Upper lobe of right lung (tissue), 1 donor: ENCODE measurements around the gene MAML3. TPM values are rescaled to one million over a fixed set of nuclear protein-coding genes. Genes with fewer than 3 reads are reported as not detected.

ENCODE experiments used
- ATAC-seq: fragments of 200-7000 bp; cut with Tn5 transposase; one replicate; pipeline ENCODE4 v1.9.1; 2020; ENCODE audit warnings: mild to moderate bottlenecking, moderate library complexity
- DNase-seq: peaks from one replicate; pipeline ENCODE4 v3.0.0-alpha.2; 2020
- H3K27ac ChIP-seq: fragments of 200-600 bp; one replicate; pipeline ENCODE4 v1.8.0; 2022
- H3K27me3 ChIP-seq: fragments of 200-600 bp; one replicate; pipeline ENCODE4 v1.8.0; 2022; ENCODE audit warnings: mild to moderate bottlenecking
- H3K36me3 ChIP-seq: fragments of 200-600 bp; one replicate; pipeline ENCODE4 v1.8.0; 2022
- H3K4me1 ChIP-seq: fragments of 200-600 bp; one replicate; pipeline ENCODE4 v1.8.0; 2022
- H3K4me3 ChIP-seq: fragments of 200-600 bp; one replicate; pipeline ENCODE4 v1.8.0; 2022; ENCODE audit warnings: mild to moderate bottlenecking
- H3K9me3 ChIP-seq: fragments of 200-600 bp; one replicate; pipeline ENCODE4 v1.8.0; 2022
- intact Hi-C: fragments of 100-400 bp; cut with DNase I; formaldehyde crosslinking; loops from one replicate; pipeline ENCODE4 v1.11.0; 2022
- total RNA-seq: library from RNA; stranded (reverse); fragmentation: NEBNext Ultra II Directional; extraction: Animal tissue kit (Norgen Biotek cat#: 25700); gene quantifications from one replicate; pipeline ENCODE4 v1.2.1, GENCODE V29; 2021
- TF ChIP-seq, protein P1 (sequence below): fragments of 200-600 bp; IDR thresholded peaks from one replicate; pipeline ENCODE4 v1.8.0; 2022; ENCODE audit warnings: antibody characterized with exemption
- donor health status: DM: no; HTN: yes; CAD: no; lungs with severe emphysema.

MAML3 gene
- total RNA-seq, 1 donor from 2014 or later = 13.1 TPM

GRCh38 chr4:140014284-140014683 is 139.7 kb downstream of the MAML3 start:
- TF ChIP-seq, protein P1, sequence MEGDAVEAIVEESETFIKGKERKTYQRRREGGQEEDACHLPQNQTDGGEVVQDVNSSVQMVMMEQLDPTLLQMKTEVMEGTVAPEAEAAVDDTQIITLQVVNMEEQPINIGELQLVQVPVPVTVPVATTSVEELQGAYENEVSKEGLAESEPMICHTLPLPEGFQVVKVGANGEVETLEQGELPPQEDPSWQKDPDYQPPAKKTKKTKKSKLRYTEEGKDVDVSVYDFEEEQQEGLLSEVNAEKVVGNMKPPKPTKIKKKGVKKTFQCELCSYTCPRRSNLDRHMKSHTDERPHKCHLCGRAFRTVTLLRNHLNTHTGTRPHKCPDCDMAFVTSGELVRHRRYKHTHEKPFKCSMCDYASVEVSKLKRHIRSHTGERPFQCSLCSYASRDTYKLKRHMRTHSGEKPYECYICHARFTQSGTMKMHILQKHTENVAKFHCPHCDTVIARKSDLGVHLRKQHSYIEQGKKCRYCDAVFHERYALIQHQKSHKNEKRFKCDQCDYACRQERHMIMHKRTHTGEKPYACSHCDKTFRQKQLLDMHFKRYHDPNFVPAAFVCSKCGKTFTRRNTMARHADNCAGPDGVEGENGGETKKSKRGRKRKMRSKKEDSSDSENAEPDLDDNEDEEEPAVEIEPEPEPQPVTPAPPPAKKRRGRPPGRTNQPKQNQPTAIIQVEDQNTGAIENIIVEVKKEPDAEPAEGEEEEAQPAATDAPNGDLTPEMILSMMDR = no peak
- Histone ChIP-seq H3K36me3 (no peaks in the 10 kb centered on the region), H3K9me3 (no peaks in the 10 kb centered on the region), H3K4me3 (no peak overlapping the region), H3K4me1 (peaks cover 5% of the 10 kb centered on the region), H3K27ac (no peak overlapping the region), H3K27me3 (no peaks in the 10 kb centered on the region)
- intact Hi-C loops = loop anchor here (10.0 kb wide), 1 partner anchor 241 kb away; no protein-coding TSS in a partner anchor
- DNase-seq (no peak), ATAC-seq (no peak)

DNA sequence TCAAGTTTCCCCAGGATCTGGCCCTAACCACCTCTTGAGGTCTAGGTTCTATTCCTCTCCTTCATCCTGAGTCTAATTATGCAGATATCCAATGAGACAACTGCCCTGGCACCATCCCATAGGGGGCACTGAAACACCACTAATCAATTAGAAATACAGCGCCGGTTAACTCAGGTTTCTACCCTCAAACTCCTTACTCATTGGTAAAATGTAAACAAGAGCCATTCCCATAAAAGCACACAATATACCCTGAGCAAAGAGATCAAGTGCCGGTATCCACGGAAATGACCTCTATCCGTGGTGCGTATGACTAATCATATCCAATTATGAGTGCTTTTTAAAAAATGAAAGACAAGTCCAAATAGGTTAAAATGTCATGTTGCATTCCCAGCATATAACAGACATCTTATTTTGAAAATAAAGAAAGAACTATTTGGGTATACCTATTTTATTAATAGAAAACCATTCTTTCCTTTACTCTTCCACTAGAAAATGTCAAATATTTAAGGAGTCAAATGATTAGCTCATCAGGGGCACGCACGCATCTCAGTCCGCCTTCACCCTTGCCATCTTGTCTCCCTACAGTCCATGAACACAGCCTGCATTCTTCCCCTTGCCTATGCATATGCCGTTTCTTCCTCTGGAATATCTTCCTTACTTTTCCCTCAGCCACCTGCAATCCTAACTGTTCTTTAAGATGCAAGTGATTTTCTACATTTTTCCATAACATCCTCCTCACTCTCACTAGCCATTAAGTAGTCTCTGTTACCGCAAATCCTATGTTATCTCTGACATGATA is 141.1 kb downstream of the MAML3 start:
- Histone ChIP-seq H3K36me3 (no peaks in the 10 kb centered on the region), H3K27me3 (no peaks in the 10 kb centered on the region), H3K27ac (no peak overlapping the region), H3K4me1 (peaks cover 5% of the 10 kb centered on the region), H3K9me3 (no peaks in the 10 kb centered on the region), H3K4me3 (no peak overlapping the region)
- TF ChIP-seq, protein P1 = peak; percentile 66
- intact Hi-C loops = loop anchor here (10.0 kb wide), 1 partner anchor 242 kb away; no protein-coding TSS in a partner anchor
- peak; percentile 99 for ATAC-seq
- no peak for DNase-seq

GRCh38 chr4:140005699-140006098 is 148.3 kb downstream of the MAML3 start:
- TF ChIP-seq, protein P1 = no peak
- Histone ChIP-seq H3K4me1 (peaks cover 5% of the 10 kb centered on the region), H3K27ac (no peak overlapping the region), H3K27me3 (no peaks in the 10 kb centered on the region), H3K4me3 (no peak overlapping the region), H3K9me3 (no peaks in the 10 kb centered on the region), H3K36me3 (no peaks in the 10 kb centered on the region)
- no peak for DNase-seq
- no peak for ATAC-seq
- intact Hi-C loops = no loop called here

DNA sequence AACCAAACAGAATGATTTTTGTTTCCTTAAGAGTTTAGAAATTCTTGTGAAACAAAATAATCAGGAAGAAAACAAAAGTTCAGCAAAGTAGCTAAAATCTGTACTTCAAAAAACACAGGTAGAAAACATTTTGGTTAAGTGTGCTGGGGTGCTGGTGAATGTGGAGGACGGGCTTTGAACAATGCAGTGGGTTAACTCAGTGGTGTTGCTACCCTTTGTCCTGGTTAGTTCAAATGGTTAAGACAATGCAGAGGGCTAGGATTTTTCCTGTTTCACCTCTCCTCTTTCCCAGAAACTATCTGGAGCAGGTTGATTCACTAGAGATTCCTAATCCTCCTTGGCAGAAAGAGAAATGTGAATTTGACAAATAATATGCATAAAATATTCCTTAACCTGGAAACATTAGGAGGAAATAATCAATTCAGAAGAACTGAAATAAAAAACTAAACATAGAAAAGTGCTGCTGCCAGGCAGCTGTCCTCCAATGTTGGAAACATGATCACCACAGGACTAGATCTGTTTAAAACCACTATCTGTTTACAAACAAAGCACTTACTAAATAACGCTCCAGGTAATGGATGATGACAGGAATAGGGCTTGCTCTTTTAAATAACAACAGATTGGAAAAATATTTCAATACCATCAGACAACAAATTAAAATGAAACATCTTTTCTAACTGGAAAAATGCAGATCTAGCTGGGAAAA is 148.9 kb downstream of the MAML3 start:
- H3K4me1 ChIP-seq = peaks cover 5% of the 10 kb centered on the region
- intact Hi-C loops = no loop called here
- H3K27ac ChIP-seq = peak overlapping the region; percentile 69
- peak overlapping the region; percentile 43 for H3K4me3 ChIP-seq
- no peaks in the 10 kb centered on the region for H3K36me3 ChIP-seq
- no peaks in the 10 kb centered on the region for H3K9me3 ChIP-seq
- DNase-seq = no peak
- no peak for ATAC-seq
- H3K27me3 ChIP-seq = no peaks in the 10 kb centered on the region
- TF ChIP-seq, protein P1 = no peak

DNA sequence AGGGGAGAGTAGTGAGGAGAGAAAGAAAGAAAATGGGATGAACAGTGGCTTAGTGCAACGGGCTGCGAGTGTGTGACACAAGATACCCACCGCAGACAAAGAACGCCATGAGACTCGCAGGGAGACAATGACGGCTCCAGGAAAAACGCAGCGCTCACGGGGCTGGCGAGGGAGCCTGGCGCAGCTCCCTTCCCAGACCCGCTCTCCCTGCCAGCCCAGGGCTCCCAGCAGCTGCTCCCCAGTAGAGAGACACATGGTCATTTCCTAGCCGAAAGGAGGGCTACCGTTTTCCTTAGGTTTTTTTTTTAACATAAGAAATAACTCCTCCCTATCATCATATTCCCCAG is 149.5 kb downstream of the MAML3 start:
- TF ChIP-seq, protein P1 = no peak
- intact Hi-C loops = no loop called here
- H3K4me1 ChIP-seq = peaks cover 5% of the 10 kb centered on the region
- DNase-seq (peak; percentile 71), ATAC-seq (peak; percentile 80)
- H3K4me3 ChIP-seq = peak overlapping the region; percentile 43
- H3K36me3 ChIP-seq = no peaks in the 10 kb centered on the region
- no peaks in the 10 kb centered on the region for H3K27me3 ChIP-seq
- H3K27ac ChIP-seq = peak overlapping the region; percentile 69
- no peaks in the 10 kb centered on the region for H3K9me3 ChIP-seq
